SKM-1 (cell line): Measurements from ENCODE around the gene NFE2.
"Not testable (repeated sequence)": the region's sequence is repeated elsewhere in the genome, so short reads cannot be mapped to it uniquely, and the experiment has no call there.

Experiments used
- DNase-seq: peaks from one replicate; lab custom pipeline; 2025; ENCODE audit not compliant: unreplicated experiment; lab: John Stamatoyannopoulos, UW

NFE2 gene

DNA sequence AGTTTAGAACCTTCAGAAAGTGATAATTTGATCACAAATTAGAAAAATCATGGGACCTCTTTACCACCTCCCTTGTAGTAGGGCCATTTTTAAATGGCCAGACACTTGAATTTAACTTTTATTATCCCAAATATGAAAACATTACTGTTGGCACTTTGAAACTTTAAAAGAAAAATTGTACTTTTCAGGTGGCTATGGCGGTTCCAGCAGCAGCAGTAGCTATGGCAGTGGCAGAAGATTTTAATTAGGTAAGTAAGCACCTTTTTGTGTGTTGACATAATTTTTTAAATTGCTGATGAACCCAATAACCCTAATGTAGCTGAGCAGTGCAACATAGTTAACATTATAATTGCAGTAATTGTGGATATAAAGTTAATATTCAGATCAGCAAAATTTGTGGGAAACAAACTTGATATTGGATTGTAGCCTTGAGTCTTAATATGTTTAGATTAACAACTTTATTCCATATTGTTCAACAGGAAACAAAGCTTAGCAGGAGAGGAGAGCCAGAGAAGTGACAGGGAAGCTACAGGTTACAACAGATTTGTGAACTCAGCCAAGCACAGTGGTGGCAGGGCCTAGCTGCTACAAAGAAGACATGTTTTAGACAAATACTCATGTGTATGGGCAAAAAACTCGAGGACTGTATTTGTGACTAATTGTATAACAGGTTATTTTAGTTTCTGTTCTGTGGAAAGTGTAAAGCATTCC lies 16.6 kb downstream of the NFE2 start:
- not testable (repeated sequence) for DNase-seq

GRCh38 chr12:54282949-54283593 lies 17.7 kb downstream of the NFE2 start:
- no peak for DNase-seq

- DNase-seq, result not testable (repeated sequence)
These were observed 19.1 kb downstream of the NFE2 start for GRCh38 chr12:54281694-54282093.

DNA sequence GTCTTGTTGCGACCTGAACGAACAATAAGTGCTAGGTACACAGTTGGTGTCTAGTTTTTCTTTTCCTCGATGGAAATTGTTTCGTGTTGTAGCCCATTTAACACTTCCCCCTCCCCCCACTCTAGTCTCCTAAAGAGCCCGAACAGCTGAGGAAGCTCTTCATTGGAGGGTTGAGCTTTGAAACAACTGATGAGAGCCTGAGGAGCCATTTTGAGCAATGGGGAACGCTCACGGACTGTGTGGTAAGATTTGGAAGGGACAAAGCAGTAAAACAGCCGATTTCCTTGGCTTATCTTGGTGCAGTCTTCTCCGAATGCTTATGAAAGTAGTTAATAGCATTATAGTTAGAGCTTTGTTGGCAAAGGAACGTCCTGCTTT lies 19.6 kb downstream of the NFE2 start:
- not testable (repeated sequence) for DNase-seq

DNA sequence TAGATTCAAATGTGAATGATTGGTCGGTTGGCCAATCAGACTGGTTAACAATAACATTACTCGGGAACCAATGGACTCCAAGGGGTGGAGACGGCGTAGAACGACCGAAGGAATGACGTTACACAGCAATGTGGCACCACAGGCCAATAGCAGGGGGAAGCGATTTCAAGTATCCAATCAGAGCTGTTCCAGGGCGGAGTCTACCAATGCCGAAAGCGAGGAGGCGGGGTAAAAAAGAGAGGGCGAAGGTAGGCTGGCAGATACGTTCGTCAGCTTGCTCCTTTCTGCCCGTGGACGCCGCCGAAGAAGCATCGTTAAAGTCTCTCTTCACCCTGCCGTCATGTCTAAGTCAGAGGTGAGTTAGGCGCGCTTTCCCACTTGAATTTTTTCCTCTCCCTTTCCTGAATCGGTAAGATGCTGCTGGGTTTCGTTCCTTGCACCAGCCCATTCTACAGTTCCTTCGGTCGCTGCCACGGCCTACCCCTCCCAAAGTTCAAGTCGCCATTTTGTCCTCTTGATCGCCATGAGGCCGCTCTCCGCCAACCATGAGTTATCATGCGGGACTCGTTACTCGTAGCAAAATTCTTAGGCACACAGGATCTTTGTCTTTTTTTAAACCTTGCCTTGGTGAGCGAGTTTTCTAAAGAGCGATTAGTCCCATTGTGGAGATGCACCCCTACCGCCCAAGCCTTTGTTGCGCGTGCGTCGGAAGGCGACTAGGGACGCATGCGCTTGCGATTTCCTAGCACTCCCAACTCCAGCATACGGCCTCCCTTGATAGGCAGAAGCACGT lies 20.2 kb downstream of the NFE2 start, which contains the start of gene HNRNPA1:
Gene HNRNPA1 (plus strand): TSS at position 259 of the 793 bp plus-strand sequence. CDS start 82 bp downstream, at position 341.
- peak; percentile 80 for DNase-seq

- DNase-seq, result peak; percentile 85
These were observed 21.0 kb downstream of the NFE2 start, which contains the start of gene CBX5 for GRCh38 chr12:54279632-54280467. Gene CBX5, minus strand, starts transcription at chr12:54280122. Its CDS starts 22,472 bp downstream, at chr12:54257650.

DNA sequence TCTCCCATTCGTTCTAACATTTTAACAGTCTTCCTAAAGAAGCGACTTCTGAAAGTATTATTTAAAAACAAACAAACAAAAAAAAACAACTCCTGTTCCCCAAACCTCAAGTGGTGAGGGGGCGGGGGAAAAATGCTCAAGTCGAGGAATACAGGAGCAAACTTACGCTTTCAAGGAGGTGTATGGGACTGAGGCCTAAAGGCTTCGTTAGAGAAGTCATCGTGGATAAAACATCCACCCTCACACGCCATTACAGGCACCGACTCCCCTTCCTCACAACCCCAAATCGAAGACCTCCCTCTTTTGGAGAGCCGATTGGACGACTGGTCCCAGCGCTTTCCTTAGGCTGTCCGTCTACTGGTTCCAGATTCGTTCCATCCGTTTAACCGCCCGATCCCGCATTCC lies 21.6 kb downstream of the NFE2 start:
- DNase-seq, result no peak

DNA sequence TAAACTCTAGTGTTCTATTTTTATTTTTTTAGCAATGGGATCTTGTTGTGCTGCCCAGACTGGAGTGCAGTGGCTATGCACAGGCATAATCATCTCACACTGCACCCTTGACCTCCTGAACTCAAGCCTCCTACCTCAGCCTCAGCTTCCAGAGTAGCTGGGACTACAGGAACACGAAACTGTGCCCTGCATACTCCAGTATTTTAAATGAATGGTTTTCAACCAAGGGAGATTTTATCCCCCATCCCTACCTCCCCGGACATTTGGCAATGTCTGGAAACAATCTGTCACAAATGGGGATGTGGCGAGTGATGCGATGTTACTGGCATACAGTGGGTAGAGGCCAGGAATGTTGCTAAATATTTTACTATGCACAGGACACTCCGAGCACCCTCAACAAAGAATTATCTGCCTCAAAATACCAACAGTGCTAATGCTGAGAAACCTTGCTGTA lies 23.0 kb downstream of the NFE2 start:
- no peak for DNase-seq

GRCh38 chr12:54276368-54276767 lies 24.4 kb downstream of the NFE2 start:
- no peak for DNase-seq

GRCh38 chr12:54273981-54274380 lies 26.8 kb downstream of the NFE2 start:
- no peak for DNase-seq

DNA sequence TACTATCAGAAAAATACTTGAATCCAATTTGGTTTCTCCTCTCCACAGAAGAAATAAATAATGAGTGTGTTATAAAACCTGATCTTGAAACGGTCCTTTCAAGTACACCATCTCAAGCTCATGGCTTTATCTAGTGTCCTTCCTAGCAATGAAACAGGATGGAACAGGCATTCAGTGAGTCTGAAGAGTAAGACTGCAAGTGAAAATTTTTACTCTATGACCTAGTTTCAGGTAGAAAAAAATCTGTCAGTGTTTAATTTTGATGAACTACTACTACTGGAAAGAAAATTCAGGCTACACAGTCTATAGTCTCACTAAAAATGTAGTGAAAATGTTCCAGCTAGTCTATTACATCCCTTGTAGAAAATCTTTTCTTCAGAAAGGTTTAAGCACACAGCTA lies 28.6 kb downstream of the NFE2 start:
- DNase-seq, result no peak

GRCh38 chr12:54270345-54270744 lies 30.5 kb downstream of the NFE2 start:
- DNase-seq, result no peak

- no peak for DNase-seq
These were observed 34.0 kb downstream of the NFE2 start for GRCh38 chr12:54266852-54267251.

DNA sequence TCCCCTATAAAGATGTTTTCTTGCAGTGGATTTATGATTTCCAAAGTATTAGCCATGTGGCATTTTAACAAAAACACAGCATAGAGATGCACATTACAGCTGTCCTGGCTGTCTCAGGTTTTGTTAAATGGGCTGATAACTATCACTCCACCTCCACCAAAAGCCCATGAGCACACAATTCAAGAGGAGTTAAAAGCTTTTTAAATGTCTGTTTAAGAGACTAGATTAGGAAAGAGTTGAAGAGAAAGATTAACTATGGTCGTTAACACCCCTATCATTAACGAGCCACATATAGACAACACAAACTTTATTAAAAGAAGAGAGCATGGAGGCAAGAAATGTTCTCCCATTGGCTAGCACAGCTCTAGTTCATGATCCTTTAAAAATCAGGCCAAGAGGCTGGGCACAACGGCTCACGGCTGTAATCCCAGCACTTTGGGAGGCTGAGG lies 35.4 kb downstream of the NFE2 start:
- DNase-seq, result no peak

DNA sequence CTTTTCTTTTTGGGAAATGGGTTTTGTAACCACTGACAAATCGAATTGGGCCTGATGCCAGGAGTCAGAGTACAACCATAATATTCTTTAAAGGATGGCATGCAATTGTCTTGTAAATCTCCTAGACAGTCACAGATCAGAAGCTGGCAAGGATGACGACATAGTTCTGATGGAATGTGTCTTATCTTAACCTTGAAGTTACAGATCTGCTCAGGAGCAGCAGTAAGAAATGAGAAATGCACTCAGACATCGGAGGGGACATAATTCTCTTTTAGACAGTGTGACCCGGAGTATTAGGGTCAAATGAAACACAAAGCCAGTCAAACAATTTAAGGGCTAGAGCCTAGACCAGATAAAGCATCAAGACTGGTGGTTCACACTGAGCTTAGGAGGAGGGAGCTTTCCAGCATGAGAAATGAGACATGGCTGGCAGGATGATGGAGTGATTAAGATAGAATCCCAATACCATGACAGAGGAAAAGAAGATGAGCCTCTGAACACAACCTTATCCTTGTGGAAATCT lies 38.4 kb downstream of the NFE2 start:
- DNase-seq, result no peak

- DNase-seq, result no peak
These were observed 38.9 kb downstream of the NFE2 start for GRCh38 chr12:54261815-54262402.

- DNase-seq, result no peak
These were observed 41.4 kb downstream of the NFE2 start for GRCh38 chr12:54259194-54260011.

DNA sequence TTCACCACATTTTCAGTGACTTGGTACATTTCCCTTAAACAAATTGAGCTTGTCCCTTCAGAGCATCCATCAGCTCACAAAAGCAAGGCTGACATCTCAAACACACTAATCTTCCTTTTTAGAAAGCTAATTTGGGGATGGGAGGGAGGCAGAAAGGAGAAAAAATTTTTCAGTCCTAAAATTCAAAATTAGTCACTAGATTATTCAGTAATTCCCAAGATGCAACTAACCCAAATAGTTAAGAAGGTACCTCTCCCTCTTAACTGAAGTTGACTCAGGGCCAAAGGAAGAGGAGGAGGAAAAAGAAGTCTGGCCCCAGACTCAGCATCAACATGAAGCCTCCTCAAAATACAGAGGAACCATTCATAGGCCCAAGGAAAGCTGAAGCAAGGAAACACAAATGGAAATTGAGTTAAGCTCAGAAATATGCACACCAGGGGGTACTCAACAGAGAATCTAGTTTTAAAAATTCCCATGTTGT lies 42.6 kb downstream of the NFE2 start:
- DNase-seq, result no peak

- DNase-seq, result no peak
These were observed 43.5 kb downstream of the NFE2 start for GRCh38 chr12:54257332-54257731.
